ENCODE results near the gene SLC25A10.

SLC25A10 gene

GRCh38 chr17:81708739-81709185 lies 3.3 kb upstream of the SLC25A10 start:
- Histone ChIP-seq H3K9me3 (replicated peaks; ENCODE audit: insufficient read depth, low read length) (no peaks in the 10 kb centered on the region), H3K79me2 (ENCODE audit: low read length) (peaks cover 55% of the 10 kb centered on the region), H3K27me3 (replicated peaks; ENCODE audit: insufficient read depth, low read length) (no peaks in the 10 kb centered on the region), H3K4me1 (ENCODE audit: low read length) (peaks cover 22% of the 10 kb centered on the region), H3K4me2 (ENCODE audit: low read depth, low read length) (no peak overlapping the region), H2AFZ (ENCODE audit: low read length) (no peak overlapping the region), H3K9me2 (replicated peaks; ENCODE audit: insufficient read depth, low read length) (no peaks in the 10 kb centered on the region), H3F3A (ENCODE audit: insufficient read depth, low read length) (peaks cover 24% of the 10 kb centered on the region), H3K9ac (ENCODE audit: low read length) (no peak overlapping the region), H3K36me3 (replicated peaks; ENCODE audit: insufficient read depth, low read length) (peaks cover 18% of the 10 kb centered on the region), H4K20me1 (ENCODE audit: insufficient read depth, low read length) (no peaks in the 10 kb centered on the region), H3K27ac (ENCODE audit: low read length) (no peak overlapping the region), H3K4me3 (ENCODE audit: low read length) (no peak overlapping the region)
- TF ChIP-seq EZH2 (optimal IDR thresholded peaks at IDR 0.05; ENCODE audit: low read depth, low read length) = no peak
- TF ChIP-seq CTCF (IDR thresholded peaks at IDR 0.05; ENCODE audit: low read length) = no peak
- TF ChIP-seq EZH2phosphoT487 (IDR thresholded peaks at IDR 0.05; ENCODE audit: low read length) = no peak
- no peak for DNase-seq

GRCh38 chr17:81710514-81711308 lies 1.4 kb upstream of the SLC25A10 start:
- H3K4me3 ChIP-seq (ENCODE audit: low read length) = peak overlapping the region; percentile 49
- peak overlapping the region; percentile 89 for H3K4me2 ChIP-seq (ENCODE audit: low read depth, low read length)
- H2AFZ ChIP-seq (ENCODE audit: low read length) = no peak overlapping the region
- H3K36me3 ChIP-seq (replicated peaks; ENCODE audit: insufficient read depth, low read length) = peaks cover 14% of the 10 kb centered on the region
- no peak for DNase-seq
- no peaks in the 10 kb centered on the region for H3K27me3 ChIP-seq (replicated peaks; ENCODE audit: insufficient read depth, low read length)
- H4K20me1 ChIP-seq (ENCODE audit: insufficient read depth, low read length) = no peaks in the 10 kb centered on the region
- peaks cover 17% of the 10 kb centered on the region for H3K4me1 ChIP-seq (ENCODE audit: low read length)
- H3K9me2 ChIP-seq (replicated peaks; ENCODE audit: insufficient read depth, low read length) = no peaks in the 10 kb centered on the region
- peak overlapping the region; percentile 53; the same call in 1 of the 2 replicates for H3K9ac ChIP-seq (ENCODE audit: low read length)
- H3F3A ChIP-seq (ENCODE audit: insufficient read depth, low read length) = peaks cover 24% of the 10 kb centered on the region
- TF ChIP-seq EZH2phosphoT487 (IDR thresholded peaks at IDR 0.05; ENCODE audit: low read length) (no peak), CTCF (IDR thresholded peaks at IDR 0.05; ENCODE audit: low read length) (no peak), EZH2 (optimal IDR thresholded peaks at IDR 0.05; ENCODE audit: low read depth, low read length) (no peak)
- peak overlapping the region; percentile 58; the same call in 1 of the 2 replicates for H3K27ac ChIP-seq (ENCODE audit: low read length)
- H3K9me3 ChIP-seq (replicated peaks; ENCODE audit: insufficient read depth, low read length) = no peaks in the 10 kb centered on the region
- peaks cover 53% of the 10 kb centered on the region for H3K79me2 ChIP-seq (ENCODE audit: low read length)

- peak; percentile 37 for DNase-seq
- H3K4me2 ChIP-seq (ENCODE audit: low read depth, low read length) = peak overlapping the region; percentile 92
- H3K27ac ChIP-seq (ENCODE audit: low read length) = 0 out of 2 replicates have a peak overlapping the region, but pooled peaks have one; percentile 25
- TF ChIP-seq CTCF (IDR thresholded peaks at IDR 0.05; ENCODE audit: low read length) (peak; percentile 20; the same call in 1 of the 2 replicates), EZH2 (optimal IDR thresholded peaks at IDR 0.05; ENCODE audit: low read depth, low read length) (no peak), EZH2phosphoT487 (IDR thresholded peaks at IDR 0.05; ENCODE audit: low read length) (no peak)
- H3K4me1 ChIP-seq (ENCODE audit: low read length) = peaks cover 17% of the 10 kb centered on the region
- H3K4me3 ChIP-seq (ENCODE audit: low read length) = peak overlapping the region; percentile 97
- H3K27me3 ChIP-seq (replicated peaks; ENCODE audit: insufficient read depth, low read length) = no peaks in the 10 kb centered on the region
- H3K9me3 ChIP-seq (replicated peaks; ENCODE audit: insufficient read depth, low read length) = no peaks in the 10 kb centered on the region
- H3K36me3 ChIP-seq (replicated peaks; ENCODE audit: insufficient read depth, low read length) = no peaks in the 10 kb centered on the region
- 0 out of 2 replicates have a peak overlapping the region, but pooled peaks have one; percentile 35 for H2AFZ ChIP-seq (ENCODE audit: low read length)
- H3K9ac ChIP-seq (ENCODE audit: low read length) = peak overlapping the region; percentile 83
- H3K9me2 ChIP-seq (replicated peaks; ENCODE audit: insufficient read depth, low read length) = no peaks in the 10 kb centered on the region
- H3K79me2 ChIP-seq (ENCODE audit: low read length) = peaks cover 37% of the 10 kb centered on the region
- H3F3A ChIP-seq (ENCODE audit: insufficient read depth, low read length) = peaks cover 24% of the 10 kb centered on the region
- no peaks in the 10 kb centered on the region for H4K20me1 ChIP-seq (ENCODE audit: insufficient read depth, low read length)
These were observed 452 bp downstream of the SLC25A10 start for GRCh38 chr17:81712468-81713003.

Measured in MM.1S (cell line).